HepG2 (cell line): ENCODE data around the gene SEMA3F. TPM values are rescaled to one million over a fixed set of nuclear protein-coding genes. Genes with fewer than 3 reads are reported as not detected.

ENCODE experiments used
- ATAC-seq: fragments of 200-7000 bp; cut with Tn5 transposase; 3 replicates; pipeline ENCODE4 v1.9.1; 2020; ENCODE audit warnings: mild to moderate bottlenecking, moderate library complexity
- BruUV-seq: library from RNA; stranded (reverse); fragments of 400-500 nt; replicated peaks from 2 replicates; lab custom pipeline; 2021; lab: Mats Ljungman, UMichigan
- CTCF ChIA-PET: fragments of 300-600 bp; formaldehyde crosslinking; extraction: SDS; loops from one replicate; lab custom pipeline; 2021; ENCODE audit warnings: low total read pairs, inconsistent platforms, low intra/inter-chr PET ratio; lab: Yijun Ruan, JAX
- POLR2A ChIA-PET: fragments of 350-600 bp; sonication (Branson Sonifier 250); formaldehyde crosslinking; loops from one replicate; lab custom pipeline; 2020; ENCODE audit warnings: antibody characterized with exemption, inconsistent platforms; lab: Yijun Ruan, JAX
- DNase-seq: peaks from one replicate; pipeline ENCODE4 v3.0.0-alpha.2; 2015; ENCODE audit warnings: low spot score
- FAIRE-seq: peaks from 3 replicates; lab custom pipeline; 2011; peaks lifted over from hg19 to GRCh38; lab: Jason Lieb, UNC
- H2AFZ ChIP-seq: one replicate; pipeline ENCODE4 v1.6.1; 2011; ENCODE audit warnings: low read length, inconsistent platforms
- H3K27ac ChIP-seq: fragments of 300-600 bp; 3 replicates; pipeline ENCODE4 v1.8.0; 2011; ENCODE audit warnings: mixed run types, mild to moderate bottlenecking, mixed read lengths, low read length, inconsistent platforms; ENCODE audit not compliant: insufficient read depth; ENCODE audit errors: extremely low read length
- H3K27me3 ChIP-seq, 2 experiments: fragments of 200-600 bp in 1 of 2; 2 replicates in 1 of 2; 3 replicates in 1 of 2; pipeline versions ENCODE4 v1.6.0 to v1.8.0; 2011; ENCODE audit warnings: low read length in 2 of 2, mild to moderate bottlenecking in 2 of 2, moderate library complexity in 2 of 2, inconsistent platforms in 1 of 2; ENCODE audit not compliant: insufficient read depth in 2 of 2, control insufficient read depth in 1 of 2
- H3K36me3 ChIP-seq, 2 experiments: fragments of 200-600 bp in 1 of 2; replicated peaks in 1 of 2; 2 replicates in 1 of 2; 3 replicates in 1 of 2; pipeline versions ENCODE4 v1.5.1 to v1.8.0; 2011; ENCODE audit warnings: low read length in 2 of 2, inconsistent platforms in 1 of 2; ENCODE audit not compliant: insufficient read depth in 2 of 2, control insufficient read depth in 1 of 2
- H3K4me1 ChIP-seq: 2 replicates; pipeline ENCODE4 v1.5.1; 2012; ENCODE audit warnings: low read length, inconsistent platforms; ENCODE audit not compliant: insufficient read depth
- H3K4me2 ChIP-seq: 2 replicates; pipeline ENCODE4 v1.6.0; 2011; ENCODE audit warnings: low read depth, low read length, inconsistent platforms
- H3K4me3 ChIP-seq, 3 experiments: fragments of 200-600 bp in 1 of 3; sonication (generic), shearing (Covaris generic) in 1 of 3; replicated peaks in 1 of 3; 2 replicates each; pipeline ENCODE4 v1.5.1; 2011 to 2016; ENCODE audit warnings: low read length in 3 of 3, inconsistent platforms in 2 of 3, low read depth in 2 of 3, mild to moderate bottlenecking in 2 of 3, control low read depth in 1 of 3, mixed read lengths in 1 of 3; ENCODE audit not compliant: insufficient read depth in 1 of 3
- H3K79me2 ChIP-seq: one replicate; pipeline ENCODE4 v1.6.1; 2011; ENCODE audit warnings: low read length, inconsistent platforms; ENCODE audit not compliant: insufficient read depth
- H3K9ac ChIP-seq: 2 replicates; pipeline ENCODE4 v1.6.0; 2011; ENCODE audit warnings: mild to moderate bottlenecking, low read depth, low read length, inconsistent platforms; ENCODE audit not compliant: insufficient read depth
- H3K9me3 ChIP-seq: 2 replicates; pipeline ENCODE4 v1.5.1; 2012; ENCODE audit warnings: mild to moderate bottlenecking, low read length
- H4K20me1 ChIP-seq: 2 replicates; pipeline ENCODE4 v1.6.0; 2011; ENCODE audit warnings: inconsistent platforms, mild to moderate bottlenecking, low read length, moderate library complexity; ENCODE audit not compliant: insufficient read depth
- AHR ChIP-seq: IDR thresholded peaks from 2 replicates; pipeline ENCODE4 v1.6.1; 2018; ENCODE audit warnings: missing genetic modification reagents, missing compliant biosample characterization
- DPF2 ChIP-seq: sonication (generic); formaldehyde crosslinking; IDR thresholded peaks from 2 replicates; pipeline ENCODE4 v1.4.0; 2020; ENCODE audit warnings: mild to moderate bottlenecking, low read depth, missing genetic modification reagents, borderline replicate concordance
- JUN ChIP-seq: sonication (generic); formaldehyde crosslinking; IDR thresholded peaks from 2 replicates; pipeline ENCODE4 v1.4.0; 2020; ENCODE audit warnings: mild to moderate bottlenecking, missing genetic modification reagents
- MAX ChIP-seq: IDR thresholded peaks from 2 replicates; pipeline ENCODE4 v1.6.1; 2012; ENCODE audit warnings: inconsistent platforms
- MAZ ChIP-seq, 2 experiments: sonication (generic) in 1 of 2; formaldehyde crosslinking in 1 of 2; IDR thresholded peaks; 2 replicates each; pipeline versions ENCODE4 v1.5.0 to v1.6.1; 2012 to 2020; ENCODE audit warnings: low read depth in 2 of 2, mild to moderate bottlenecking in 2 of 2, borderline replicate concordance in 1 of 2, improper control_type of control experiment in 1 of 2, low read length in 1 of 2, missing genetic modification reagents in 1 of 2, moderate library complexity in 1 of 2
- PHF20 ChIP-seq: sonication (generic); formaldehyde crosslinking; IDR thresholded peaks from 2 replicates; pipeline ENCODE4 v1.5.0; 2020; ENCODE audit warnings: mild to moderate bottlenecking, missing genetic modification reagents
- PRPF4 ChIP-seq: fragments of 200-400 bp; formaldehyde crosslinking; IDR thresholded peaks from 2 replicates; pipeline ENCODE4 v1.6.1; 2016; ENCODE audit warnings: low read length, low read depth; ENCODE audit not compliant: poor library complexity, severe bottlenecking
- RFXANK ChIP-seq: IDR thresholded peaks from 2 replicates; pipeline ENCODE4 v1.6.1; 2016
- SP1 ChIP-seq, 2 experiments: fragments of 450-650 bp in 1 of 2; sonication (generic) in 1 of 2; formaldehyde crosslinking in 1 of 2; IDR thresholded peaks; 2 replicates each; pipeline versions ENCODE4 v1.4.0 to v1.6.1; 2016 to 2020; ENCODE audit warnings: missing genetic modification reagents in 1 of 2
- SP2 ChIP-seq: sonication (generic); formaldehyde crosslinking; IDR thresholded peaks from 2 replicates; pipeline ENCODE4 v1.5.1; 2020; ENCODE audit warnings: mild to moderate bottlenecking, missing genetic modification reagents
- SP4 ChIP-seq: sonication (generic); formaldehyde crosslinking; IDR thresholded peaks from 2 replicates; pipeline ENCODE4 v1.8.1; 2023; ENCODE audit warnings: mild to moderate bottlenecking, missing genetic modification reagents
- TFDP2 ChIP-seq: sonication (generic); formaldehyde crosslinking; IDR thresholded peaks from 2 replicates; pipeline ENCODE4 v1.4.0; 2020; ENCODE audit warnings: missing genetic modification reagents
- XRCC5 ChIP-seq: fragments of 200-400 bp; formaldehyde crosslinking; optimal IDR thresholded peaks from 2 replicates; pipeline ENCODE3; 2017; ENCODE audit warnings: mild to moderate bottlenecking, low read length
- ZBTB39 ChIP-seq: sonication (generic); formaldehyde crosslinking; IDR thresholded peaks from 2 replicates; pipeline ENCODE4 v1.5.0; 2020; ENCODE audit warnings: missing genetic modification reagents
- ZFP36L1 ChIP-seq: sonication (generic); formaldehyde crosslinking; IDR thresholded peaks from 2 replicates; pipeline ENCODE4 v1.8.0; 2022; ENCODE audit warnings: mild to moderate bottlenecking, missing genetic modification reagents, moderate library complexity
- ZNF205 ChIP-seq: IDR thresholded peaks from 2 replicates; pipeline ENCODE4 v1.6.1; 2018; ENCODE audit warnings: missing biosample characterization, missing genetic modification reagents
- ZNF510 ChIP-seq: sonication (generic); formaldehyde crosslinking; IDR thresholded peaks from 2 replicates; pipeline ENCODE4 v1.4.0; 2020; ENCODE audit warnings: low read depth, mild to moderate bottlenecking, missing genetic modification reagents
- ZNF557 ChIP-seq: sonication (generic); formaldehyde crosslinking; IDR thresholded peaks from 2 replicates; pipeline ENCODE4 v1.4.0; 2020; ENCODE audit warnings: missing genetic modification reagents
- ZNF704 ChIP-seq: sonication (generic); formaldehyde crosslinking; IDR thresholded peaks from 2 replicates; pipeline ENCODE4 v1.8.1; 2023; ENCODE audit warnings: mild to moderate bottlenecking, inconsistent platforms, moderate library complexity, missing genetic modification reagents, borderline replicate concordance
- ZNF747 ChIP-seq: sonication (generic); formaldehyde crosslinking; IDR thresholded peaks from 2 replicates; pipeline ENCODE4 v1.8.1; 2023; ENCODE audit warnings: missing genetic modification reagents, mild to moderate bottlenecking, borderline replicate concordance
- WGBS: methylation state at CpG from one replicate; pipeline ENCODE4 v1.1.6; 2017; ENCODE audit warnings: low lambda C conversion rate; 5-methylcytosine and 5-hydroxymethylcytosine counted together
- in situ Hi-C: cut with HindIII; loops from 2 replicates; pipeline ENCODE4 v1.10.0; 2017; ENCODE audit warnings: low pct_unique_long_range_greater_than_20kb; ENCODE audit not compliant: extremely low pct_ligation_motif_present
- intact Hi-C: fragments of 100-400 bp; cut with micrococcal nuclease; formaldehyde crosslinking; loops from one replicate; pipeline ENCODE4 v1.10.0; 2022; ENCODE audit not compliant: unreplicated experiment
- polyA plus RNA-seq, 8 experiments: library from polyadenylated mRNA; depleted of rRNA in 3 of 8; stranded (reverse) in 7 of 8; unstranded in 1 of 8; fragments of >200 nt; fragmentation: Illumina TruSeq in 4 of 8; extraction: Trizol in 4 of 8; gene quantifications; 2 replicates each; pipeline versions ENCODE4 v1.2.1 to v1.2.3, GENCODE V29; 2011 to 2016; ENCODE audit warnings: low read depth in 4 of 8, missing spikeins in 1 of 8, mixed read lengths in 1 of 8; ENCODE audit not compliant: insufficient read depth in 1 of 8
- total RNA-seq, 5 experiments: library from RNA; depleted of rRNA; stranded (reverse); fragments of >200 nt; fragmentation: Illumina TruSeq; extraction: Trizol; gene quantifications; 2 replicates each; pipeline ENCODE4 v1.2.3, GENCODE V29; 2016; ENCODE audit warnings: low read depth in 1 of 5

SEMA3F gene
- total and polyA plus RNA-seq, 2 of the 13 experiments (the other 11 are each of a cell fraction or from before 2014, with no cell fraction given), result 7.6 to 17.2 TPM

DNA sequence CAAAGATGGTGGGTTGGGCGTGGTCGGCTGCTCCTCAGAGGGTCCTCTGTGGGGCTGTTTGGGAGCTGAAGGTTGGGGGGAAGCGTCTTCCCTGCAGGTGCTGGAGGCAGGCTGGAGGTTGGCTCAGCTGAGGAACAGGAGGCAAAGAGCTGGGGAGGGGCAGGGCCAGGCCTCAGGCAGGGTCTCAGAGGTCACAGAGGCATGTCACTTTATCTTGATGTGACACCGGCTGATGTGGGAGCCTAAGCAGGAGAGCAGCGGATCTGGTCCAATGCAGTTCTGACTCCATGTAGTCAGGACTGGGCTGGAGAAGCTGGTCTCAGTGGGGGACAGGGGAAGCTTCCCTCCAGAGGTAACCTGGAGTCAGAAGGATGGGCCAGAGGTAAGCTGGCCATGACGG, 28.6 kb downstream of the SEMA3F start:
- 95% methylated on average over 5 of the region's 6 CpGs for WGBS
- in situ Hi-C loops (no loop called here), intact Hi-C loops (no loop called here)
- FAIRE-seq (no peak), DNase-seq (no peak), ATAC-seq (no peak)
- no peak overlapping the region for H2AFZ ChIP-seq
- no peaks in the 10 kb centered on the region for H3K9me3 ChIP-seq
- no peak for TF ChIP-seq SP1 (IDR thresholded peaks at IDR 0.05)
- no peak for TF ChIP-seq SP1 (CRISPR knock-in tag; IDR thresholded peaks at IDR 0.05)
- no peak for TF ChIP-seq ZFP36L1 (CRISPR knock-in tag)
- TF ChIP-seq ZNF205, result no peak
- no peak for TF ChIP-seq PHF20 (CRISPR knock-in tag)
- no peak for TF ChIP-seq JUN (CRISPR knock-in tag)
- TF ChIP-seq AHR (CRISPR knock-in tag), result no peak
- no peak for TF ChIP-seq SP2 (CRISPR knock-in tag)
- TF ChIP-seq TFDP2, result no peak
- TF ChIP-seq MAZ (IDR thresholded peaks at IDR 0.05; ENCODE audit: borderline replicate concordance, low read depth, low read length), result no peak
- no peak for TF ChIP-seq MAZ (CRISPR knock-in tag; IDR thresholded peaks at IDR 0.05; ENCODE audit: low read depth)
- TF ChIP-seq RFXANK (CRISPR knock-in tag), result no peak
- no peak for TF ChIP-seq ZBTB39 (CRISPR knock-in tag)
- TF ChIP-seq MAX, result no peak
- TF ChIP-seq PRPF4, result no peak
- no peak for TF ChIP-seq ZNF704 (CRISPR knock-in tag)
- TF ChIP-seq ZNF510, result no peak
- no peak for TF ChIP-seq XRCC5
- TF ChIP-seq ZNF747 (CRISPR knock-in tag), result no peak
- no peak for TF ChIP-seq SP4 (CRISPR knock-in tag)
- no peak for TF ChIP-seq DPF2 (CRISPR knock-in tag)
- no peak for TF ChIP-seq ZNF557
- ChIA-PET CTCF (no interaction called here), POLR2A (interaction anchor here (2.2 kb wide), 1 partner anchor 34 kb away, joined by 7 read pairs; no protein-coding TSS in a partner anchor)
- no peaks in the 10 kb centered on the region for H3K79me2 ChIP-seq
- H4K20me1 ChIP-seq, result no peaks in the 10 kb centered on the region
- no peak overlapping the region for H3K4me2 ChIP-seq
- no TSS peak for BruUV-seq
- peaks cover 0 to 9% of the 10 kb centered on the region in 2 experiments; a peak in 2 of 5 replicates for H3K36me3 ChIP-seq
- H3K4me3 ChIP-seq, result no peak overlapping the region
- peaks cover 19% of the 10 kb centered on the region for H3K4me1 ChIP-seq
- H3K27ac ChIP-seq, result no peak overlapping the region
- H3K27me3 ChIP-seq, result no peaks in the 10 kb centered on the region
- no peak overlapping the region for H3K9ac ChIP-seq
